IgD-negative memory B cell (primary cell): ENCODE data around the gene CCDC124. TPM values are rescaled to one million over a fixed set of nuclear protein-coding genes. Genes with fewer than 3 reads are reported as not detected.
"Not testable (repeated sequence)": the region's sequence is repeated elsewhere in the genome, so short reads cannot be mapped to it uniquely, and the experiment has no call there.

ENCODE experiments used
- H3K27ac Mint-ChIP-seq, 3 donors: one replicate each; pipeline ENCODE4 v1.8.0; 2020 to 2022; ENCODE audit warnings: mild to moderate bottlenecking in 3 of 3, mixed read lengths in 3 of 3, moderate library complexity in 1 of 3
- H3K27me3 Mint-ChIP-seq: one replicate; pipeline ENCODE4 v1.8.0; 2021; ENCODE audit warnings: mixed read lengths
- H3K36me3 Mint-ChIP-seq: one replicate; pipeline ENCODE4 v1.8.0; 2020; ENCODE audit warnings: mild to moderate bottlenecking, mixed read lengths
- H3K4me1 Mint-ChIP-seq, 3 donors: one replicate each; pipeline ENCODE4 v1.8.0; 2020 to 2022; ENCODE audit warnings: mixed read lengths in 3 of 3, mild to moderate bottlenecking in 1 of 3
- H3K4me3 Mint-ChIP-seq, 4 donors: one replicate each; pipeline ENCODE4 v1.8.0; 2020 to 2022; ENCODE audit warnings: mild to moderate bottlenecking in 4 of 4, mixed read lengths in 4 of 4, moderate library complexity in 3 of 4
- H3K9me3 Mint-ChIP-seq, 3 donors: one replicate each; pipeline ENCODE4 v1.8.0; 2020 to 2021; ENCODE audit warnings: mixed read lengths in 3 of 3, mild to moderate bottlenecking in 1 of 3
- polyA plus RNA-seq: library from polyadenylated mRNA; unstranded; fragments of 300-500 nt; fragmentation: Illumina TruSeq; gene quantifications from one replicate; pipeline ENCODE4 v1.2.3, GENCODE V29; 2021

CCDC124 gene
- polyA plus RNA-seq, 1 donor from 2014 or later, result 63.7 TPM

DNA sequence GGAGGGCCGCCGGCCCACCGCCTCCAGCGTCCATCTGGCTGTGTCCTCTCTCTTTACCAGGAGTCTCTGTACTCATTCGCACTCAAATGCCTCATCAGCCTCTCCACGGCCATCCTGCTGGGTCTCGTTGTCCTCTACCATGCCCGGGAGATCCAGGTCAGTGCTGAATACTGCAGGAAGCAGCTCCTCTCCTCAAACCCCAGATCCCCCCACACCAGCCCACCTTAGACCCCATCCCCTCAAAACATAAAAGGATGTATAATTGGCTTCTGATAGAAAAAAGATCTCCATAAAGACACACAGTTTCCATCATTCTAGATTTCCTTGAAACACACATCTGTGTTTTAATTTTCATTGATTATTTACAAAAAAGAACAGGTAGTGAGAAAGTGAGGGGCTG, 42.2 kb downstream of the CCDC124 start:
- H3K36me3 Mint-ChIP-seq, result no peaks in the 10 kb centered on the region
- H3K27ac Mint-ChIP-seq, result no peak overlapping the region
- H3K27me3 Mint-ChIP-seq, result no peaks in the 10 kb centered on the region
- no peak overlapping the region for H3K4me3 Mint-ChIP-seq
- no peaks in the 10 kb centered on the region for H3K9me3 Mint-ChIP-seq
- H3K4me1 Mint-ChIP-seq, result peaks cover 3 to 10% (median 4%) of the 10 kb centered on the region in 3 donors

DNA sequence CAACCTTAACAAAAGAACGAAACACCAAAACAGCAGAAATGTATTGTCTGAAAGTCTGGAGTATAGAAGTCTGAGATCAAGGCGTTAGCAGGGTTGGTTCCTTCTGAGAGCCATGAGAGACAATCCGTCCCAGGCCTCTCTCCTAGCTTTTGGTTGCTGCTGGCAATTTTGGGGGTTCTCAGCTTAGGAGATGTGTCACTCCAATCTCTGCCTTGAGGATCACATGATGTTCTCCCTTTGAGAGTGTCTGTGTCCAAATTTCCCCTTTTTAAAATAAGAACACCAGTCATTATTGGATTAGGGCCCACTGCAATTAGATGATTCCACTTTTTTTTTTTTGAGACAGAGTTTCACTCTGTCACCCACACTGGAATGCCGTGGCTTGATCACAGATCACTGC, 44.2 kb downstream of the CCDC124 start:
- peaks cover 6 to 10% (median 7%) of the 10 kb centered on the region in 3 donors for H3K4me1 Mint-ChIP-seq
- H3K27me3 Mint-ChIP-seq, result no peaks in the 10 kb centered on the region
- no peaks in the 10 kb centered on the region for H3K36me3 Mint-ChIP-seq
- no peaks in the 10 kb centered on the region for H3K9me3 Mint-ChIP-seq
- H3K4me3 Mint-ChIP-seq, result no peak overlapping the region
- H3K27ac Mint-ChIP-seq, result peak overlapping the region in 1 of 3 donors; percentile 25

GRCh38 chr19:17977488-17977887, 44.7 kb downstream of the CCDC124 start:
- H3K27me3 Mint-ChIP-seq, result no peaks in the 10 kb centered on the region
- peaks cover 6 to 10% (median 7%) of the 10 kb centered on the region in 3 donors for H3K4me1 Mint-ChIP-seq
- H3K4me3 Mint-ChIP-seq, result peak overlapping the region in 1 of 4 donors; percentile 31
- no peaks in the 10 kb centered on the region for H3K9me3 Mint-ChIP-seq
- H3K36me3 Mint-ChIP-seq, result no peaks in the 10 kb centered on the region
- H3K27ac Mint-ChIP-seq, result peak overlapping the region in 2 of 3 donors; percentile 25 to 65

- Mint-ChIP-seq H3K27ac (no peak overlapping the region), H3K9me3 (no peaks in the 10 kb centered on the region), H3K36me3 (no peaks in the 10 kb centered on the region), H3K4me3 (no peak overlapping the region), H3K4me1 (peaks cover 6 to 10% (median 9%) of the 10 kb centered on the region in 3 donors), H3K27me3 (peaks cover 5% of the 10 kb centered on the region)
Observed at GRCh38 chr19:17981611-17982010, 48.8 kb downstream of the CCDC124 start.

GRCh38 chr19:17982430-17982829, 49.6 kb downstream of the CCDC124 start:
- peak overlapping the region in 1 of 4 donors; percentile 17 for H3K4me3 Mint-ChIP-seq
- peaks cover 6 to 10% (median 9%) of the 10 kb centered on the region in 3 donors for H3K4me1 Mint-ChIP-seq
- H3K9me3 Mint-ChIP-seq, result no peaks in the 10 kb centered on the region
- no peak overlapping the region for H3K27ac Mint-ChIP-seq
- H3K27me3 Mint-ChIP-seq, result peaks cover 5% of the 10 kb centered on the region
- no peaks in the 10 kb centered on the region for H3K36me3 Mint-ChIP-seq

DNA sequence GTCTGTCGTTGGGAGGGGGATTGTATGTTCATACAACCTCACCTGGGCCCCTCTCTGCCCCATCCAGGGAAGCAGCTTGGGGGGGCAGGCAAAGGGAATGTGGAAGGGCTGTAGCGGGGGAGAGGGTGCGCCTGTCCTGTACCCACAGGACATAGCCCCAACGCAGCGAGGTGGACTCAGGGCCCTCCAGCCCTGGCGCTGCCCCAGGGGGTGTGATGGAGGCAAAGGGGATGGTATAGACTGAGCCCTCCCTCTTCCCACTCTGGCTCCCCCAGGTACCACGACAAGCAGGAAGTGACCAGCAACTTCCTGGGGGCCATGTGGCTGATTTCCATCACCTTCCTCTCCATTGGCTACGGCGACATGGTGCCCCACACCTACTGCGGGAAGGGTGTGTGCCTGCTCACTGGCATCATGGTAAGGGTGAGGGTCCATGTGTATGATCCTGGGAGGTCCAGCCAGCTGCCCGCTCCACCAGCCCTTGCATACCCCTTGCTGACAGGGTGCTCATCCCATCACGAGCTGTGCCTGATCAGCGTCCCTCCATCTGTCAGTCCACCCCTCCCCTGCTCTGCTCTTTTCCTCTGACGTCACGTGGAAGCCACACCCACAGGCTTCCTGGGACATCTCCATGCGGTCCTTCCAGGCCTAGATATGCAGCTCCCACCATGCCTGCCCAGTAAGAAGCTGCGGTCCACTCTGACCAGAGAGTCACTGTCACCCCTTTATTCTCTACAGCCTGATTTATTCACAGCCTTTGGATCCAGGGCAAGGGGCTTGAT, 52.4 kb downstream of the CCDC124 start:
- Mint-ChIP-seq H3K27ac (no peak overlapping the region), H3K4me1 (peaks cover 0 to 5% (median 2%) of the 10 kb centered on the region in 3 donors), H3K27me3 (peaks cover 5% of the 10 kb centered on the region), H3K36me3 (no peaks in the 10 kb centered on the region), H3K4me3 (no peak overlapping the region), H3K9me3 (no peaks in the 10 kb centered on the region)

DNA sequence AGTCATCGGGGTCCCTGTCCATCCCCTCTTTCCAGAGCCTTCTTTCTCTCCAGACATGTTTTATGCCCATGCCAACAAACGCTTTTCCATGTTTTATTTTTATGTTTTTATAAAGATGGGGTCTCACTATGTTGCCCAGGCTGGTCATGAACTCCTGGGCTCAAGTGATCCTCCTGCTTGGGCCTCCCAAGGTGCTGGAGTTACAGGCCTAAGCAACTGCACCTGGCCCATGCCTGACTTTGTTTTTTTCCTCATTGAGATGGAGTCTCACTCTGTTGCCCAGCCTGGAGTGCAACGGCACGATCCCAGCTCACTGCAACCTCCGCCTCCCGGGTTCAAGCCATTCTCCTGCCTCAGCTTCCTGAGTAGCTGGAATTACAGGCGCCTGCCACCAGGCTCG, 53.8 kb downstream of the CCDC124 start:
- H3K27me3 Mint-ChIP-seq, H3K4me3 Mint-ChIP-seq, H3K4me1 Mint-ChIP-seq, H3K9me3 Mint-ChIP-seq, H3K36me3 Mint-ChIP-seq: not testable (repeated sequence)
- H3K27ac Mint-ChIP-seq, result peak overlapping the region in 1 of 3 donors; percentile 16

- Mint-ChIP-seq H3K27ac (no peak overlapping the region), H3K4me3 (no peak overlapping the region), H3K4me1 (peaks cover 0 to 2% (median 0%) of the 10 kb centered on the region in 3 donors), H3K27me3 (peaks cover 5% of the 10 kb centered on the region), H3K9me3 (no peaks in the 10 kb centered on the region), H3K36me3 (no peaks in the 10 kb centered on the region)
Observed at GRCh38 chr19:17988161-17988560, 55.3 kb downstream of the CCDC124 start.

- peaks cover 0 to 2% (median 0%) of the 10 kb centered on the region in 3 donors for H3K4me1 Mint-ChIP-seq
- peak overlapping the region in 1 of 3 donors; percentile 25 for H3K27ac Mint-ChIP-seq
- no peaks in the 10 kb centered on the region for H3K9me3 Mint-ChIP-seq
Observed at GRCh38 chr19:17989425-17990094, 56.7 kb downstream of the CCDC124 start.

DNA sequence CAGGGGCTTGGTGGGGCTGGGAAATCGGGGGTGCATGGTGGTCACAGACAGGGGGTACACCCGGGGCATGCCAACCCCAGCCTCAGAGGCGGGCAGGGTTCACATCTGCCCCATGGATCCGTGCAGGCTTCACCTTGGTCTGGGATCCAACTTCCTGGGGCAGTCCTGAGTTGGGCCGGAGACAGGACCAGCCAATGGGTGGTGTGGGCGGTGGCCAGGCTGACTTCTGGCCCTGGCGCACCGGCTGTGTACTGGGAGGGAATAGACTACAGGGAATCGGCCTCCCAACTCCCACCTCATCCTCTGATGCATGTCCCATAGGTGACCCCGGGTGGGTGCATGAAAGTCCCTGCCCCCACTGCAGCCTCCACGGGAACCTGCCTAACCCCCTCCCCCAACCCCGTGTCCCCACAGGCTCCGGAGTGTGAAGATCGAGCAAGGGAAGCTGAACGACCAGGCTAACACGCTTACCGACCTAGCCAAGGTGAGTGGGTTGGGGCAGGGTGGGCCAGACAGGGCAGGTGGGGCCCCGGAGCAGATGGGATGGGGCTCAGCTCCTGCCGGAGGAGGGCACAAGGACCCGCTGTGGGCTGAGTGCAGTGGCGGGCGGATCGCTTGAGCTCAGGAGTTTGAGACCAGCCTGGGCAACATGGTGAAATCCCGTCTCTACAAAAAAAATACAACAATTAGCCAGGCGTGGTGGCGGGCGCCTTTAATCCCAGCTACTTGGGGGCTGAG, 60.4 kb downstream of the CCDC124 start:
- H3K27ac Mint-ChIP-seq, result no peak overlapping the region
- H3K27me3 Mint-ChIP-seq, result no peaks in the 10 kb centered on the region
- peaks cover 0 to 3% (median 2%) of the 10 kb centered on the region in 3 donors for H3K4me1 Mint-ChIP-seq
- no peaks in the 10 kb centered on the region for H3K9me3 Mint-ChIP-seq
- no peak overlapping the region for H3K4me3 Mint-ChIP-seq
- no peaks in the 10 kb centered on the region for H3K36me3 Mint-ChIP-seq

More at GRCh38 chr19:17989425-17990094, 56.7 kb downstream of the CCDC124 start:
- Mint-ChIP-seq H3K27me3 (peaks cover 5% of the 10 kb centered on the region), H3K36me3 (no peaks in the 10 kb centered on the region), H3K4me3 (no peak overlapping the region)

Other genes with a start within 250 kb of the CCDC124 start
- not detected for gene UNC13A, start 244.7 kb upstream of the CCDC124 start, polyA plus RNA-seq
- 50.3 TPM for gene MAP1S, start 213.5 kb upstream of the CCDC124 start, polyA plus RNA-seq
- gene FCHO1, start 181.5 kb upstream of the CCDC124 start, polyA plus RNA-seq, result 42.4 TPM
- gene B3GNT3, start 137.9 kb upstream of the CCDC124 start, polyA plus RNA-seq, result not detected
- gene INSL3, start 111.5 kb upstream of the CCDC124 start, polyA plus RNA-seq, result 1.7 TPM
- 56.3 TPM for gene JAK3, start 85.0 kb upstream of the CCDC124 start, polyA plus RNA-seq
- 5,234 TPM for gene RPL18A, start 73.1 kb upstream of the CCDC124 start, polyA plus RNA-seq
- gene SLC5A5, start 61.1 kb upstream of the CCDC124 start, polyA plus RNA-seq, result not detected
- gene KCNN1, start 34.1 kb downstream of the CCDC124 start, polyA plus RNA-seq, result not detected
- 42.4 TPM for gene ARRDC2, start 75.2 kb downstream of the CCDC124 start, polyA plus RNA-seq
- gene IL12RB1, start 153.9 kb downstream of the CCDC124 start, polyA plus RNA-seq, result 9.8 TPM
- 20.3 TPM for gene MAST3, start 164.8 kb downstream of the CCDC124 start, polyA plus RNA-seq
- 2.1 TPM for gene PIK3R2, start 220.1 kb downstream of the CCDC124 start, polyA plus RNA-seq
- gene IFI30, start 240.8 kb downstream of the CCDC124 start, polyA plus RNA-seq, result 473 TPM